ENCODE results near the gene ACADVL. TPM values are rescaled to one million over a fixed set of nuclear protein-coding genes. Genes with fewer than 3 reads are reported as not detected.
A peak's percentile ranks its signal among the peaks of the same experiment; 100 is the strongest.

Gene ACADVL
- polyA plus RNA-seq, 1 experiment = 217 TPM

DNA sequence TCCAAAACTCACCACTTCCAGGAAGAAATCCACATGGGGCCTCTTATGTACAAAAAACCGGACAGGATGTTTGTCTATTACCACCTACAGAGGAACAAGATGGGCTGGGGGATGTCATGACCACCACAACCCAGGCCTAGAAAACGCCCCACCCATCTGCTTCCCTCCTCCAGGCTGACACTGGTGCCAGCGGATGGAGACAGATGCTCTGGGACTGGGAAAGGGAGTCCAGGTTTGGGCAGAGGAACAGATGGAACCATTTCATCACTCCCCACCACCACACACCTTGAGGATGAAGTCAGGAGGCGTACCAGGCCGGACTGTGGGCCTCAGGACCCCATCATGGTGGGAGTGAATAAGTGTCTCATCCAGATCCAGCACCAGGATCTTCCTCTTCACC, 27.0 kb downstream of the ACADVL start:
- TF ChIP-seq, protein P1, sequence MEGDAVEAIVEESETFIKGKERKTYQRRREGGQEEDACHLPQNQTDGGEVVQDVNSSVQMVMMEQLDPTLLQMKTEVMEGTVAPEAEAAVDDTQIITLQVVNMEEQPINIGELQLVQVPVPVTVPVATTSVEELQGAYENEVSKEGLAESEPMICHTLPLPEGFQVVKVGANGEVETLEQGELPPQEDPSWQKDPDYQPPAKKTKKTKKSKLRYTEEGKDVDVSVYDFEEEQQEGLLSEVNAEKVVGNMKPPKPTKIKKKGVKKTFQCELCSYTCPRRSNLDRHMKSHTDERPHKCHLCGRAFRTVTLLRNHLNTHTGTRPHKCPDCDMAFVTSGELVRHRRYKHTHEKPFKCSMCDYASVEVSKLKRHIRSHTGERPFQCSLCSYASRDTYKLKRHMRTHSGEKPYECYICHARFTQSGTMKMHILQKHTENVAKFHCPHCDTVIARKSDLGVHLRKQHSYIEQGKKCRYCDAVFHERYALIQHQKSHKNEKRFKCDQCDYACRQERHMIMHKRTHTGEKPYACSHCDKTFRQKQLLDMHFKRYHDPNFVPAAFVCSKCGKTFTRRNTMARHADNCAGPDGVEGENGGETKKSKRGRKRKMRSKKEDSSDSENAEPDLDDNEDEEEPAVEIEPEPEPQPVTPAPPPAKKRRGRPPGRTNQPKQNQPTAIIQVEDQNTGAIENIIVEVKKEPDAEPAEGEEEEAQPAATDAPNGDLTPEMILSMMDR (IDR thresholded peaks at IDR 0.05; ENCODE audit: low read depth, low read length) = no peak
- no peak overlapping the region for H3K4me3 ChIP-seq (ENCODE audit: low read depth, low read length)
- DNase-seq (ENCODE audit: low read depth, low spot score) = no peak
- no peak overlapping the region for H3K27ac ChIP-seq (ENCODE audit: low read depth, low read length)
- POLR2A ChIA-PET = no interaction called here
- H3K27me3 ChIP-seq (ENCODE audit: control insufficient read depth, insufficient read depth, low read length) = no peaks in the 10 kb centered on the region
- CTCF ChIA-PET = no interaction called here
- H3K9me3 ChIP-seq (ENCODE audit: control insufficient read depth, insufficient read depth, low read length) = peaks cover 3% of the 10 kb centered on the region; the same call in 1 of the 2 replicates

DNA sequence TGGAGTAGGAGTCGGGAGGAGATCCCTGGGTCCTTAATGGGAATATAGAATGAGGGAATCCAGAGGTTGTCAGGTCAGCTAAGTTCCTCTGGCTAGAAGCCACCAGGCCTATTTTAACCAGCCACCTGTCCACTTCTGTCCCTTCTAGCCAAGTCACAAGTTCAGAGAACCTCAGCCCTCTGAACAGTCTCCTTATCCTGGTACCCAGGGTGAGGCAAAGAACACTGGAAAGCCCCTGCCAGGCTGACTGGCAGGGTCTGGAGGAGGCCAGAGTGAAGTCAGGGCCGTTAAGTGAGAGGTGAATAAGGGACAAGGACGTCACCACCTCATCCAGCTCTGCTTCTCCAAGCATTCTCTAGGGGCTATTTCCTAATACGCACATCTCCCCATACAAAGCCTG, 29.1 kb downstream of the ACADVL start:
- TF ChIP-seq, protein P1 (IDR thresholded peaks at IDR 0.05; ENCODE audit: low read depth, low read length) = no peak
- POLR2A ChIA-PET = no interaction called here
- Histone ChIP-seq H3K4me3 (ENCODE audit: low read depth, low read length) (no peak overlapping the region), H3K27ac (ENCODE audit: low read depth, low read length) (no peak overlapping the region), H3K27me3 (ENCODE audit: control insufficient read depth, insufficient read depth, low read length) (no peaks in the 10 kb centered on the region), H3K9me3 (ENCODE audit: control insufficient read depth, insufficient read depth, low read length) (no peaks in the 10 kb centered on the region; the same call in 1 of the 2 replicates)
- no peak for DNase-seq (ENCODE audit: low read depth, low spot score)
- CTCF ChIA-PET = no interaction called here

DNA sequence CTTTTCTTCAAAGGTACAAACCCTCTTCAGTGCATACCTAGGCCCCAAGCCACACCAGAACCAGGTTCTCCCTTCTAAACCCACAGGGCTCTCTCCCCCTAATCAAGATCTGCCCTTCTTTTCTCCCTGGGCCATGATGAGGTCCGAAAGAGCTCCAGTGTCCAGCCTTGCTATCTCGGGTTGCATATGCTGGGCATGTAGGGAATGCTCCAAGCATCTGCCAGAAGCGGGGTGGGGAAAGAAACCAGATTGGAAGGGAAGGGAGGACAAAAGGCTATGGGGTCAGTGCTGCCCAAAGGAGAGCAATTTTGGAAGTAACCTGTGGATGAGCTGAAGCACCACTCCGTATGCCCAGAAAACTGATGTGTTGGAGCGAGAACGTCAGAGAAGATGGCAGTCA, 29.5 kb downstream of the ACADVL start:
- Histone ChIP-seq H3K27me3 (ENCODE audit: control insufficient read depth, insufficient read depth, low read length) (no peaks in the 10 kb centered on the region), H3K4me3 (ENCODE audit: low read depth, low read length) (0 out of 2 replicates have a peak overlapping the region, but pooled peaks have one; percentile 17), H3K9me3 (ENCODE audit: control insufficient read depth, insufficient read depth, low read length) (no peaks in the 10 kb centered on the region; the same call in 1 of the 2 replicates), H3K27ac (ENCODE audit: low read depth, low read length) (no peak overlapping the region)
- TF ChIP-seq, protein P1 (IDR thresholded peaks at IDR 0.05; ENCODE audit: low read depth, low read length) = no peak
- ChIA-PET CTCF (interaction anchor here (0.6 to 1.2 kb wide), 4 partner anchors 27 to 1248 kb away, joined by 3 to 4 read pairs (median 4); no protein-coding TSS in a partner anchor), POLR2A (no interaction called here)
- no peak for DNase-seq (ENCODE audit: low read depth, low spot score)

DNA sequence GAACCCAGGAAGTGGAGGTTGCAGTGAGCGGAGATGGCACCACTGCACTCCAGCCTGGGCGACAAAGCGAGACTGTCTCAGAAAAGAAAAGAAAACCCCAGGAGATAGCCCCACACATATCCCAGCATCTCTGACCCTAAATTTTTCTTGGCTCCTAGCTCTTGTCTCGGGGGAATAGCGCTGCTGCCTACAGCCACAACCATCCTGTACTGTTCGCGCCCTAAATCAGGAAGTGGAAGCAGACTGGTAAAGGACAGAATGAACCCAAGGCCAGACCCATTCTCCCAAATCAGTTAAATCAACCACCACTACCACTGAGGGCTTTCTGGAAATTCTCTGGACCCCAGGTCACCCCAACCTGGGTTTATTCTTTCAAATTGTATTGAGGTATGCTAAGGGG, 30.1 kb downstream of the ACADVL start:
- DNase-seq (ENCODE audit: low read depth, low spot score) = no peak
- Histone ChIP-seq H3K27ac (ENCODE audit: low read depth, low read length) (peak overlapping the region; percentile 11), H3K9me3 (ENCODE audit: control insufficient read depth, insufficient read depth, low read length) (no peaks in the 10 kb centered on the region; the same call in 1 of the 2 replicates), H3K27me3 (ENCODE audit: control insufficient read depth, insufficient read depth, low read length) (no peaks in the 10 kb centered on the region), H3K4me3 (ENCODE audit: low read depth, low read length) (peak overlapping the region; percentile 93)
- ChIA-PET POLR2A (no interaction called here), CTCF (interaction anchor here (0.6 to 1.2 kb wide), 4 partner anchors 28 to 1249 kb away, joined by 3 to 4 read pairs (median 4); no protein-coding TSS in a partner anchor)
- TF ChIP-seq, protein P1 (IDR thresholded peaks at IDR 0.05; ENCODE audit: low read depth, low read length) = no peak

DNA sequence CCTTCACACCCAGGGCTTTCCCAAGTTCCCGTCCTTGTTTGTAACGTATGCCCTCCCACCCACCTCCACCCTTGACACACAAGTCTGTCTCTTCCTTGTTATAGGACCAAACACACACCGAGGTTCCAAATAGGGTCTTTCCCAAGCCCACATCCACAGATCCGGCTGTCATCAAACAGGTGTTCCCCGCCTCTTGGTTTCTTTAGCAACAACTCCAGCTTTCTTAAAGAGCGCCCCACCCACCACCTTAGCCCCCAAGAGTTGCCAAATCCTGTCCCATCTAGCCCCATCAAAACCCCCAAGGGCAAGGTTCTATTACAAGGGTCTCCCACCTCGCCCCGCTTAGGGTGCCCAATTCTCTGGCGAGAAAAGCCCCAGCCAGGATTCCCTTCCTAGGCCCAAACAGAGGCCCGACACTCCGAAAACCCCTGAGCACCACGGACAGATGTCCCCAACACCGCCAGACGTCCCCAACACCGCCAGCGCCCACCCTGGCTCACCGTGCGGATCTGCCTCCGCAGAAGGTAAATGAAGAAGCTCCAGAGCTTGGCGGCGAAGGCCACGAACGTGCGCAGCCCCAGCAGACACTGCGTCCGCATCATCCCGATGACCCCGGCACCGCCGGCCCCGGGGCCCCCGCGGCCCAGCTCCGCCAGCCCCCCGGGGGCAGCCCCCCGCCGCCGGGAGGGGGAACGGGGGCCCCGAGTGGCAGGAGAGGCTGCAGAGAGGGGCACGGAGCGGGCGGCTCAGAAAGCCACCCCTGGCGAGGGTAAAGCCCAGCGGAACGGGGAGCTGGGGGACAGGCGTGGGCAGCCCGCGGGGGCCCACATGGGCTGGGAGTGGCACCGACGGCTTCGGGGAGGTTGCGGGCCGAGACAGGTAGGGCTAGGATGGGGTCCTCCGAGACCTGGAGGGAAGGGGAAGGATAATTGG, 31.2 kb downstream of the ACADVL start:
- H3K27ac ChIP-seq (ENCODE audit: low read depth, low read length) = peak overlapping the region; percentile 52
- TF ChIP-seq, protein P1 (IDR thresholded peaks at IDR 0.05; ENCODE audit: low read depth, low read length) = no peak
- no peaks in the 10 kb centered on the region; the same call in 1 of the 2 replicates for H3K9me3 ChIP-seq (ENCODE audit: control insufficient read depth, insufficient read depth, low read length)
- no peaks in the 10 kb centered on the region for H3K27me3 ChIP-seq (ENCODE audit: control insufficient read depth, insufficient read depth, low read length)
- H3K4me3 ChIP-seq (ENCODE audit: low read depth, low read length) = peak overlapping the region; percentile 93
- DNase-seq (ENCODE audit: low read depth, low spot score) = no peak
- POLR2A ChIA-PET = interaction anchor here (0.6 to 1.6 kb wide), 4 partner anchors 9 to 60 kb away, joined by 3 to 18 read pairs (median 7); partner anchors contain the start of genes ACADVL, DLG4, DVL2 and GABARAP
- CTCF ChIA-PET = interaction anchor here (0.9 kb wide), 1 partner anchor 8 kb away, joined by 6 read pairs; the partner anchor contains the start of gene GABARAP

Data from AG04450 (cell line).